HG03521 (cell line): ENCODE measurements around the gene AGAP9.
"Not testable (repeated sequence)": the region's sequence is repeated elsewhere in the genome, so short reads cannot be mapped to it uniquely, and the experiment has no call there.

Experiments
- ATAC-seq: cut with Tn5 transposase; IDR thresholded peaks from one replicate; pipeline ENCODE4 v1.9.1; 2021; ENCODE audit warnings: mild to moderate bottlenecking, moderate library complexity; ENCODE audit not compliant: unreplicated experiment

AGAP9 gene

DNA sequence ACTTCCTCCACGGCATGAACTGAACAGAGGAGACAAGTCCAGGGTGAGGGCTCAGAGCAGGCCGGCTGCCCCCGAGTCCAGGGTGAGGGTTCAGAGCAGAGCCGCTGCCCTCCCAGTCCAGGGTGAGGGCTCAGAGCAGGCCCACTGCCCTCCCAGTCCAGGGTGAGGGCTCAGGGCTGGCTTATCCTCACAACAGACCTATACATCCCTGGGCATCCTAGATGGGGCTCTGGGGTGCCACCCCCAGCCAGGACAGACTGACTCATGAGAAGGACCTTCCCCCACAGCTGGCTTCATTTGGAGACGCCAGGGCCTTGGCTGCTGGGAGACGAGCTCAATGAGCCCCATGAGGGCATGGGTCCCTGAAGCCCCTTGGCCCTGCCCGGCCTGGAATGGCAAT, 33.8 kb downstream of the AGAP9 start:
- ATAC-seq: not testable (repeated sequence)

DNA sequence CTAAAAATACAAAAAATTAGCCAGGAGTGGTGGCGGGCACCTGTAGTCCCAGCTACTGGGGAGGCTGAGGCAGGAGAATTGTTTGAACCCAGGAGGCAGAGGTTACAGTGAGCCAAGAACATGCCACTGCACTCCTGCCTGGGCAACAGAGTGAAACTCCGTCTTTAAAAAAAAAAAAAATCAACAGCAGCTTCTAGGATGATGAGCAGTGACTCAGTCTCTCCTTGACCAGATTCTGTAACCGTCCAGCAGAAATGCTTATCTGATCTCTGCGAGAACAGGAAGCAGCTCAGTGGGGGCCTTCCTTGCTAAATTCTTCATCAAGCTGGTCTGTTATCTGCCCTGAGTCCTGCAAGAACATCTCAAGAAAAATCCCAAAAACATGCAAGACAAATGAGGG, 37.5 kb downstream of the AGAP9 start:
- not testable (repeated sequence) for ATAC-seq

- ATAC-seq: not testable (repeated sequence)
These were observed 38.7 kb downstream of the AGAP9 start for GRCh38 chr10:47484786-47485185.

DNA sequence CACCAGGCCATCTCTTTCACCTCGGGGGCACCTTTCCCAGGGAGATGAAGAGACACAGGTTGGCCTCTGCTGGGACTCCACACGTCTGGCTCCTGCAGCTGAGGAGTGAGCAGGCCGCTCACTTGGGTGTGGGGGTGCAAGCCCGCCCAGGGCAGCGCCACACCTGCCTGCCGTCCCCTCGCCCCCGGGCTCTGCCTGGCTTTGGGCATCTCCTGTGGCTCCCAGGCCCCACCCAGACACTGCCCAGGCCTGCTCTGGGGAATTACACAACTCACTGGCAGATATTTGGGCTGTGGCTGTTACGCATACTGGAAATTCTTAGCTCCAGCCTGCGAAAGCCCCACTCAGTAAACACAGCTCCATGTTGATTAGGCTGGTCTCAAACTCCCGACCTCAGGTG, 39.5 kb downstream of the AGAP9 start, which contains the start of gene ANXA8:
Gene ANXA8, minus strand, starts transcription at position 193 of the 400 bp plus-strand sequence. Its CDS starts 182 bp downstream, at position 11.
- not testable (repeated sequence) for ATAC-seq

DNA sequence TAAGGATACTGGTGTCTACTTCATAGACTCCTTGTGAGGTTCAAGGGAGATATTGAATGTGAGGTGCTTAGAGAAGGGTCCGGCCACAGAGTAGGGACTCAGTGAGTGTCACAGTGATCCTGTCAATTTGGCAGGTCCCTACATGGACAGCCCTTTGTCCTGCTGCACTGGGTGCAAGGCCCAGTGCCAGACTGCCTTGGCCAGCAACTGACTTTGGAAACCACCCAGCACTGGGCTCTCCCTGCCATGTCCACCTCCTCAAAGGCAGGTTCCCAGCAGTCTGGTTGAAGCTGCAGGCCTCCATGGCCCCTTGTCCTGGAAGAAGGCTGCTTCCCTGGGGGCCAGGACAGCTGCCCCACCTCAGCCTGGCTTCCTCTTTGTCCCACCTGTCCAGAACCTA, 41.1 kb downstream of the AGAP9 start:
- not testable (repeated sequence) for ATAC-seq

DNA sequence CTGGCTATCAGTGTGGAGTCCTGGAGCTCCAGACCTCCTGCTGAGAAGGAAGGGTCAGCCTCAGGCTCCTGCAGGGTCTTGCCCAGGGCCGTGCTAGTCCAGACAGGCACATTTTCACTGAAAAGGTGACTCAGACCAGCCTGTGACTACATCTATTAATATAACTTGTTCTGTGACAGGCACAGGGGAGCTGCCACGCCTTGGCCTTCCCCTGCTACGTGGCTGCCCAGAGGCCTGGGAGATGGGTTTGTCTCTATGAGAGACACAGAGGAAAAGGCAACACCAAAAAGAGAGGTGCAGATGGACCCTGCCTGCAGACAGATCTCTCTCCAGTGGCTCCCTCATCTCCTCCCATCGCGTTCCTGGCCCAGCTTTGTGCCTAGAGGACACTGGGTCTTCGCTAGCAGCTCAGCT, 41.7 kb downstream of the AGAP9 start:
- ATAC-seq: not testable (repeated sequence)

GRCh38 chr10:47481182-47481766, 42.2 kb downstream of the AGAP9 start:
- not testable (repeated sequence) for ATAC-seq

GRCh38 chr10:47480133-47480532, 43.3 kb downstream of the AGAP9 start:
- not testable (repeated sequence) for ATAC-seq

DNA sequence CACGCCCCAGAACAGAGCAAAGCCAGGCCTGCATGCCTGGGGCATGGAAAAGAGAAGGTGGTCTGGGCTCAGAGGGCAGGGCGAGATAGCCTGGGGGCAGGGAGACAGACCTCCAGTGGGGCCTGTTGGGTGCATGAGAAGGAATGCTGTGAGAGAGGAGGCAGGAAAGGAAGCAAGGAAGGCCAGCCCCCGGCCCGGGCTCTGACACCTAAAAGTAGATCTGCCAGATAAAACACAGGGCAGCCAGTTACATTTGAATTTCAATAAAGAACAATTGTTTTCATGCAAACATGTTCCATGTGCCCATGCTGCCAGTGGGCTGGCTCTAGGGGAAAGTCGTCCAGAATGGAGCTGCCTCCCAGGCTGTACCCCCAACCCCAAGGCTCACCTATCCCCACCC, 45.3 kb downstream of the AGAP9 start:
- not testable (repeated sequence) for ATAC-seq

- ATAC-seq: not testable (repeated sequence)
These were observed 46.4 kb downstream of the AGAP9 start for GRCh38 chr10:47477078-47477477.

- not testable (repeated sequence) for ATAC-seq
These were observed 48.3 kb downstream of the AGAP9 start for GRCh38 chr10:47475101-47475500.

GRCh38 chr10:47473516-47473915, 49.9 kb downstream of the AGAP9 start:
- ATAC-seq: not testable (repeated sequence)

- not testable (repeated sequence) for ATAC-seq
These were observed 50.8 kb downstream of the AGAP9 start for GRCh38 chr10:47472647-47473046.

DNA sequence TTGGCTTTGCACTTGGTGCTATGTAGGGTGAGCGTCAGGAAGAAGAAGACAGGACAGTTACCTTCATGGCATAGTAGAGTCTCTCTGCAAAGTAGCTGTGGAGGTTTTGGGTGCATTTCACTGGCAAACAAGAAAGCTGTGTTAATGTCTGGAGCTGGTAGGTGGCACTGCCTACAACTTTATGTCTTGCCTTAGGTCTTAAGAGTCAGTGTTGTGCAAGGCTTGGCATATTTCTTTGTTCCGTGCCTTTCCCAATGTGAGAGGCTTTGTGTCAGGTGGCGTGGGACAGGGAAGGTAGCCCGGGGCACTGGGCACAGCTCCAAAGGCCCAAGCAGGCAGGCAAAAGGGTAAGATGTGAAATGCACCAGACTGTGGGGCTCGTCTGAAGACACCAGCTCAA, 51.4 kb downstream of the AGAP9 start:
- ATAC-seq: not testable (repeated sequence)

GRCh38 chr10:47468731-47469528, 54.5 kb downstream of the AGAP9 start:
- ATAC-seq: not testable (repeated sequence)

DNA sequence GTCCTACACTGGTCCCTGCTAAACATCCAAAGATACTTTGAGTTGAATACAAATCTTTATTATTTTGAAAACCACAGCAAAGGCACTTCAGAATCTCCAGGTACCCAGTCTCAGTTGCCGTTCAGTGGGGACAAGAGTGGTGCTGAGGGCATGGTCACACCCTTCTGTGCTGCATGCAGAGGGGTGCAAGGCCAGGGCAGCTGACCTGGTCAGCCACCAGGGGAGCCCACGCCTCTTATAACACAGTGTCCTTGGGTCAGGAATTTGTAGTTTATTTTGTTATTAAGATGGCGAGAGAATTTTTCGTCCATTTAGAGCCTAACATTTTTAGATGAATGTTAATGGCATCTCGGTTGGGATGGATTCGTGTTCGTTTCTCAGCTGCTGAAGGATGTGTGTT, 55.5 kb downstream of the AGAP9 start:
- not testable (repeated sequence) for ATAC-seq

DNA sequence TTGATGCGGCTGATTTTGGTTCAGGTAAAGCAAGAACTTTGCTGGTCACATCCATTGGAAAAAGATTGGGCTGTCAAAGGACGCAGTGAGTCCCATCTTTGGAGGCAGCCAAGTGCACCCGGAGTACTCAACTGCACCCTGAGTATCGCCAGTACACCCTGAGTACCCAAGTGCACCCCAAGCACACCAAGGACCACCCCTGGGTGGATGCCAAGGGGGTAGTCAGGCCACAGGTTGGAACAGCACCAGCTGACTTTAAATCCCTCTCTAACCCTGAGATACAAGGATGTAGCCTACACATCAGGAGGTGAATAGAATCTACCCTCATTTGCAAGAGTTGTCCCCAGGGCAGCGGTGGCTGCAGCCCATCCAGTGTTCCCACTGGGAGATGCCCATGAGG, 56.0 kb downstream of the AGAP9 start:
- ATAC-seq: not testable (repeated sequence)

GRCh38 chr10:47465216-47465917, 58.1 kb downstream of the AGAP9 start:
- ATAC-seq: not testable (repeated sequence)

DNA sequence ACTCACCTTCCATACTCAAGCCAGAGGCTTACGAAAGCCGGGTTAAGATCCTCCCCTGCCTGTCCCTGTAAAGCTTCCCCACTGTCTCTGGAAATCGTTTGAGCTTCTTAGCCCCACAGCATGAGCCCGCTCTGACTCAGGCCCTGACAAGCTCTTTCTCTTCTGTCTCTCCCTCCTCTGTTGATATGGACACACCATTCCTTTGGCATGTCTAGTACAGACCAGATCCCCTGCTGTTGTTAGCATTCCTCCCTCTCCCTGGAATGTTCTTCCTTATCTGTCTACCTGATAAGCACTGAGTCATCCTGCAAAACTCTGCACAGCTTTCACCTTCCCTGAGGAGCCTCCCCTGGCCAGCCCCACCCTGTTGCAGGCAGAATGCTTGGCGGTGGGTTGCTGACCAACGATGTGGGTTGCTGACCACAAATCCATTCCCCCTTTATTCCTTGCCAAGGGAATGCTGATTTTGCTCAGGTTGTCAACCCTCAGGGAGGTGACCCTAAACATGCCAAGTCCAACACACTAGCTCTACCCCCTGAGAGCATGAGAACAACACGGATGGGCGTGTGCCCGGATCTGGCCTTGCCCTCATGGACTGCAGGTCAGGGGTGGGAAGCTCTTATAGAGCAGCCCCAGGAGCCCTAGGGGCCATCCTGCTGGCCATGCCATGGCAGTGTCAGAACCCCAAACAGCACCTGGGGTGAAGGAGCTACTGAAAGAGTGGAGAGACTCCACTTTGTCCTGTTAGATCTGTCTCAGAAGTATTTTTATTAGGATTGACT, 60.7 kb downstream of the AGAP9 start:
- ATAC-seq: not testable (repeated sequence)

- ATAC-seq: not testable (repeated sequence)
These were observed 62.2 kb downstream of the AGAP9 start for GRCh38 chr10:47461261-47461687.
